Lower leg skin (tissue), 4 donors: ENCODE measurements around the gene ATG7. TPM values are rescaled to one million over a fixed set of nuclear protein-coding genes. Genes with fewer than 3 reads are reported as not detected.
A peak's percentile ranks its signal among the peaks of the same experiment; 100 is the strongest.

Experiments used
- DNase-seq, 2 donors: peaks; one replicate each; pipeline ENCODE4 v3.0.0-alpha.2; 2019; ENCODE audit warnings: low spot score in 2 of 2
- H3K4me3 ChIP-seq: fragments of 200-600 bp; sonication (generic); 2 replicates; pipeline ENCODE4 v1.5.1; 2017; ENCODE audit warnings: mild to moderate bottlenecking, low read depth; ENCODE audit not compliant: poor library complexity, severe bottlenecking
- POLR2A ChIP-seq, 2 donors: fragments of 450-650 bp; IDR thresholded peaks; one replicate each; pipeline ENCODE4 v1.6.1; 2016 to 2017; ENCODE audit warnings: antibody characterized with exemption in 2 of 2, mild to moderate bottlenecking in 1 of 2, moderate library complexity in 1 of 2
- WGBS, 2 donors: methylation state at CpG; one replicate each; pipeline ENCODE4 v1.1.5; 2018; 5-methylcytosine and 5-hydroxymethylcytosine counted together
- intact Hi-C: fragments of 100-400 bp; cut with DNase I; formaldehyde crosslinking; loops from one replicate; pipeline ENCODE4 v1.15.0; 2023; ENCODE audit warnings: low total_unique reads
- total RNA-seq, 4 donors: library from RNA; depleted of rRNA; stranded (reverse); fragments of >200 nt; gene quantifications; one replicate each; pipeline ENCODE4 v1.1.0, GENCODE V29; 2016
- TF ChIP-seq, protein P1 (sequence below), 3 donors: fragments of 450-650 bp; IDR thresholded peaks; one replicate each; pipeline ENCODE4 v1.5.1; 2016; ENCODE audit warnings: antibody characterized with exemption in 3 of 3, mild to moderate bottlenecking in 3 of 3, moderate library complexity in 2 of 3

ATG7 gene, protein sequence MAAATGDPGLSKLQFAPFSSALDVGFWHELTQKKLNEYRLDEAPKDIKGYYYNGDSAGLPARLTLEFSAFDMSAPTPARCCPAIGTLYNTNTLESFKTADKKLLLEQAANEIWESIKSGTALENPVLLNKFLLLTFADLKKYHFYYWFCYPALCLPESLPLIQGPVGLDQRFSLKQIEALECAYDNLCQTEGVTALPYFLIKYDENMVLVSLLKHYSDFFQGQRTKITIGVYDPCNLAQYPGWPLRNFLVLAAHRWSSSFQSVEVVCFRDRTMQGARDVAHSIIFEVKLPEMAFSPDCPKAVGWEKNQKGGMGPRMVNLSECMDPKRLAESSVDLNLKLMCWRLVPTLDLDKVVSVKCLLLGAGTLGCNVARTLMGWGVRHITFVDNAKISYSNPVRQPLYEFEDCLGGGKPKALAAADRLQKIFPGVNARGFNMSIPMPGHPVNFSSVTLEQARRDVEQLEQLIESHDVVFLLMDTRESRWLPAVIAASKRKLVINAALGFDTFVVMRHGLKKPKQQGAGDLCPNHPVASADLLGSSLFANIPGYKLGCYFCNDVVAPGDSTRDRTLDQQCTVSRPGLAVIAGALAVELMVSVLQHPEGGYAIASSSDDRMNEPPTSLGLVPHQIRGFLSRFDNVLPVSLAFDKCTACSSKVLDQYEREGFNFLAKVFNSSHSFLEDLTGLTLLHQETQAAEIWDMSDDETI
- 100 to 1,000 TPM in 1 of 4 donors, 10 to 100 TPM in 3; 38.8 to 110 (median 53.2) TPM for total RNA-seq

DNA sequence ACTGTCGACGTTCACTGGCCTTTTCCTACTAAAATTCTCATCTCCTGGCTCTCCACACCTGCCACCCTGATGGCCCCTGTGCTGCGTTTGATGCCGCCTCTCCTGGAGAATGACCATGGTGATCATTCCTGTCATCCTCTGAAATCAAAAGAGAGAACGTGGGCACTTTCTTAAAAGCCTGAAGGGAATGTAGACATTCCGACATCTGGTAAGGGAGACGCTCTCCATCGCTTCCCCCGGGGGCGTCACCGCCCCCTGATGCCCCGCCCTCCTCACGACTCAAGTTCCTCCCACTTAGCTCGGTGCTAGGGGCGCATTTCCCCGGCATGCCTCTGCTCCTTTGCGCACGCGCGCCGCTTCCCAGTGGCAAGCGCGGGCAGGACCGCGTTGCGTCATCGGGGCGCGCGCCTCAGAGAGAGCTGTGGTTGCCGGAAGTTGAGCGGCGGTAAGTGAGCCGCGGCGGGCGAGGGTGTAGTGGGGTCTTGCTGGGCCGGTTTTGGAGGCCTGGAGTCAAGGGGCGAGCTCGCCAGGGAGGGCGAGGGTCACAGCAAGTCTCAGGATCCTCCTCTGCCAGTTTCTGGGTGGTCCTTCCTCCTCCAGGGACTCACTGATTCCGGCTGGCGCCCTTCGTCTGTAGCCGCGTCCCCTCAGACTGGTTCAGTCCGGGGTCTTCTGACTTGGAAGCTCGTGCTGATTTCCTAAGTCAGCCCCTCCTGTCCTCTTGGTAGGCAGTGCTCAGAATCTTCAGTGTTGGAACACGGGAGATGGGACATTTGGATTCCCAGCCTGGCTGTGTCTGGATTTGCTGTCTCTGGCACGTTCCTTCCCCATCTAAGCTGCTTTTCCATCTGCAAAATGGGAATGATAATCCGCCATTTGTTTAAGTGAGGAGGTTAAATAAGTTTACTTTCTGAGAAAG lies at the start of gene ATG7:
ATG7 (plus strand) TSS at position 412 of the 919 bp plus-strand sequence. CDS start 26,299 bp downstream, outside the sequence.
- peak within 1 kb of the TSS; percentile 96 for H3K4me3 ChIP-seq
- peak; percentile 95 to 99 for DNase-seq
- WGBS, 2 donors = 2 to 3% methylated on average over 25 to 50 of the region's 51 CpGs
- intact Hi-C loops = loop anchor here (10.0 kb wide), 1 partner anchor 63 kb away; no protein-coding TSS in a partner anchor
- TF ChIP-seq, protein P1, sequence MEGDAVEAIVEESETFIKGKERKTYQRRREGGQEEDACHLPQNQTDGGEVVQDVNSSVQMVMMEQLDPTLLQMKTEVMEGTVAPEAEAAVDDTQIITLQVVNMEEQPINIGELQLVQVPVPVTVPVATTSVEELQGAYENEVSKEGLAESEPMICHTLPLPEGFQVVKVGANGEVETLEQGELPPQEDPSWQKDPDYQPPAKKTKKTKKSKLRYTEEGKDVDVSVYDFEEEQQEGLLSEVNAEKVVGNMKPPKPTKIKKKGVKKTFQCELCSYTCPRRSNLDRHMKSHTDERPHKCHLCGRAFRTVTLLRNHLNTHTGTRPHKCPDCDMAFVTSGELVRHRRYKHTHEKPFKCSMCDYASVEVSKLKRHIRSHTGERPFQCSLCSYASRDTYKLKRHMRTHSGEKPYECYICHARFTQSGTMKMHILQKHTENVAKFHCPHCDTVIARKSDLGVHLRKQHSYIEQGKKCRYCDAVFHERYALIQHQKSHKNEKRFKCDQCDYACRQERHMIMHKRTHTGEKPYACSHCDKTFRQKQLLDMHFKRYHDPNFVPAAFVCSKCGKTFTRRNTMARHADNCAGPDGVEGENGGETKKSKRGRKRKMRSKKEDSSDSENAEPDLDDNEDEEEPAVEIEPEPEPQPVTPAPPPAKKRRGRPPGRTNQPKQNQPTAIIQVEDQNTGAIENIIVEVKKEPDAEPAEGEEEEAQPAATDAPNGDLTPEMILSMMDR (IDR thresholded peaks at IDR 0.05) = no peak
- peak in 1 of 2 donors; percentile 38 for TF ChIP-seq POLR2A (IDR thresholded peaks at IDR 0.05)

DNA sequence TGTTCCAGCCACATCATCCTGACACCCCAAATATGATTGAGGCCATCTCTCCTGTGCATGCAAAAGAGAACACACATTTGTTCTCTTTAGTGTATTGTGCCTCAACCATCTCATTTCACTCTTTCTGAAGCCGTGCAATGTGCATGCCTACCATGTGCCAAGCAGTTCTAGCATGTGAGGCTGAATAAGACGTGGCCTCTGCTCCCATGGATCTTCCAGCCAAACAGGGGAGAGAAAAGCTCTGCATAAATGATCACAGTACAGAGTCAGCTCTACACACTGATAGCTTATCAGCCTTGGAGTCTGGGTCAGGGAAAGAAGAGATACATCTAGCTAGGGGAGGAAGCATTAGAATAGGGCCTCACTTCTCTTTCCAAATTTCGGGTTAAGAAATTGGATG lies 48.2 kb upstream of the ATG7 start:
- intact Hi-C loops = no loop called here
- no peak for TF ChIP-seq POLR2A (IDR thresholded peaks at IDR 0.05)
- TF ChIP-seq, protein P1 (IDR thresholded peaks at IDR 0.05) = no peak
- 91 to 93% methylated on average over 3 of the region's 3 CpGs for WGBS, 2 donors
- DNase-seq = no peak
- no peak overlapping the region for H3K4me3 ChIP-seq

DNA sequence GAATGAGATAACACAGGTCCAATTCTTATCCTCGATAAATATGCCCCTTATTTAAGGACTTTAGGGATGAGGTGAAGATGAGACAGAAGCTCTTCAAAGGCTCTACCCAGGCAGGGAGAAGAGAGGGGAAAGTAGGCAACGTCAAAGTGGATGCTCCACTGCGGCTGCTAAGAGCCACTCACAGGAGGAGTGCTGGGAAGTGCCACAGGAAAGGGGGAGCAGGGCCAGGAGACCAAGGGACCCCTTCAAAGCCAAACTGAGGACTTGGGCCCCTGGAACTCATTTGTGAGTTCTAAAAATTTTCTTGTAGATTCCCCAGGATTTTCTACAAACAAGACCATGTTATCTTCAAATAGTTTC lies 47.3 kb upstream of the ATG7 start:
- WGBS, 2 donors = 82 to 93% methylated on average over 3 of the region's 3 CpGs
- H3K4me3 ChIP-seq = no peak overlapping the region
- peak in 1 of 2 donors; percentile 69 for DNase-seq
- TF ChIP-seq, protein P1 (IDR thresholded peaks at IDR 0.05) = no peak
- TF ChIP-seq POLR2A (IDR thresholded peaks at IDR 0.05) = no peak
- intact Hi-C loops = no loop called here

DNA sequence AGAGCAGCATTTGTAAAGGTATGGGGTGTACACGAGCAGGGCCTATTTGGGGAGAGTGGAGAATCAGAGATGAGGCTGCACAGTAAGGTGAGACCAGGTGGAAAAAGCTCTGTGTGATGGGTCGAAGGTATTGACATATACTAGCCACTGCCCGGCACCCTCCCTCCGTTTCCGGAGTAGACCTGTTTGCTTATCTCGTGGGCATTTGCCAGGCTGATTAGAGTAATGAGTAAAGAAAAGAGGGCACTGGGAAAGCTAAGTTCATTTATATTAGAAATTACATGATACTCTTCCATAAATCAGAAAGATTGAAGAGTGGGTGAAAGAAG lies 46.2 kb upstream of the ATG7 start:
- 47% methylated on average over 6 of the region's 6 CpGs for WGBS, 2 donors
- H3K4me3 ChIP-seq = peak overlapping the region; percentile 17
- DNase-seq = no peak
- no peak for TF ChIP-seq POLR2A (IDR thresholded peaks at IDR 0.05)
- TF ChIP-seq, protein P1 (IDR thresholded peaks at IDR 0.05) = no peak
- intact Hi-C loops = no loop called here

GRCh38 chr3:11228041-11228440 lies 44.2 kb upstream of the ATG7 start:
- TF ChIP-seq, protein P1 (IDR thresholded peaks at IDR 0.05) = no peak
- TF ChIP-seq POLR2A (IDR thresholded peaks at IDR 0.05) = no peak
- WGBS, 2 donors = 42 to 53% methylated on average over 4 of the region's 4 CpGs
- no peak overlapping the region for H3K4me3 ChIP-seq
- DNase-seq = peak in 1 of 2 donors; percentile 46
- intact Hi-C loops = no loop called here
